Transverse colon (tissue), 4 donors: Measurements from ENCODE around the gene OPRPN. TPM values are rescaled to one million over a fixed set of nuclear protein-coding genes. Genes with fewer than 3 reads are reported as not detected.

Experiments used
- DNase-seq: peaks from one replicate; pipeline ENCODE4 v3.0.0-alpha.2; 2019
- H3K27ac ChIP-seq, 4 donors: fragments of 200-600 bp; sonication (generic); 2 replicates each; pipeline ENCODE4 v1.5.1; 2016 to 2018; ENCODE audit warnings: inconsistent platforms in 4 of 4
- H3K27me3 ChIP-seq: fragments of 200-600 bp; sonication (generic); 2 replicates; pipeline ENCODE4 v1.5.1; 2017; ENCODE audit warnings: inconsistent platforms
- H3K36me3 ChIP-seq, 4 donors: fragments of 200-600 bp; sonication (generic); 2 replicates each; pipeline ENCODE4 v1.5.1; 2017 to 2019; ENCODE audit warnings: inconsistent platforms in 4 of 4
- H3K4me1 ChIP-seq, 4 donors: fragments of 200-600 bp; sonication (generic); 2 replicates each; pipeline ENCODE4 v1.5.1; 2017 to 2020; ENCODE audit warnings: inconsistent platforms in 4 of 4
- H3K4me3 ChIP-seq, 4 donors: fragments of 200-600 bp; sonication (generic); 1 replicate in 1 of 4; 2 replicates in 3 of 4; pipeline versions ENCODE4 v1.5.1 to v1.6.1; 2017 to 2019; ENCODE audit warnings: inconsistent platforms in 4 of 4
- H3K9me3 ChIP-seq, 2 donors: fragments of 200-600 bp; sonication (generic); 2 replicates each; pipeline ENCODE4 v1.5.1; 2017 to 2019; ENCODE audit warnings: inconsistent platforms in 2 of 2
- CTCF ChIP-seq, 5 experiments: fragments of 200-600 bp in 3 of 5; fragments of 450-650 bp in 2 of 5; sonication (generic) in 3 of 5; IDR thresholded peaks; 1 replicate in 2 of 5; 2 replicates in 3 of 5; pipeline ENCODE4 v1.5.1; 2016 to 2017; ENCODE audit warnings: antibody characterized with exemption in 5 of 5, inconsistent platforms in 3 of 5, mild to moderate bottlenecking in 2 of 5, moderate library complexity in 1 of 5
- EP300 ChIP-seq: sonication (generic); formaldehyde crosslinking; IDR thresholded peaks from one replicate; pipeline ENCODE4 v1.6.1; 2017; ENCODE audit warnings: antibody characterized with exemption, low read depth
- POLR2A ChIP-seq: fragments of 450-650 bp; IDR thresholded peaks from one replicate; pipeline ENCODE4 v1.6.1; 2016; ENCODE audit warnings: antibody characterized with exemption, mild to moderate bottlenecking, moderate library complexity
- POLR2AphosphoS5 ChIP-seq, 3 donors: sonication (generic); formaldehyde crosslinking; IDR thresholded peaks; one replicate each; pipeline ENCODE4 v1.6.1; 2016; ENCODE audit warnings: antibody characterized with exemption in 3 of 3
- WGBS, 2 donors: methylation state at CpG; one replicate each; pipeline ENCODE4 v1.1.5; 2018; ENCODE audit warnings: low coverage in 1 of 2; 5-methylcytosine and 5-hydroxymethylcytosine counted together
- in situ Hi-C, 4 donors: fragments of 200-750 bp; cut with MboI; loops; one replicate each; pipeline versions ENCODE4 v1.15.0 to v1.15.1; 2017; ENCODE audit warnings: low sequenced_read_pairs in 3 of 4, low pct_ligation_motif_present in 1 of 4, low pct_unique_long_range_greater_than_20kb in 1 of 4
- intact Hi-C: fragments of 100-400 bp; cut with DNase I; formaldehyde crosslinking; loops from one replicate; pipeline ENCODE4 v1.15.1; 2023; ENCODE audit warnings: low total_unique reads
- total RNA-seq, 4 donors: library from RNA; depleted of rRNA; stranded (reverse); fragments of >200 nt; gene quantifications; one replicate each; pipeline ENCODE4 v1.1.0, GENCODE V29; 2016

Gene OPRPN
- total RNA-seq, 4 donors from 2014 or later: not detected

- H3K27ac ChIP-seq: no peak overlapping the region
- no peaks in the 10 kb centered on the region for H3K9me3 ChIP-seq
- H3K27me3 ChIP-seq: no peaks in the 10 kb centered on the region
- no peak overlapping the region for H3K4me3 ChIP-seq
- no peaks in the 10 kb centered on the region for H3K36me3 ChIP-seq
- WGBS, 2 donors: 56% methylated on average over 7 of the region's 7 CpGs; no CpG with 5 or more reads in 1 of the 2 donors
- intact Hi-C loops: no loop called here
- H3K4me1 ChIP-seq: no peaks in the 10 kb centered on the region
- no peak for TF ChIP-seq POLR2A
- DNase-seq: no peak
- in situ Hi-C loops: no loop called here
These were observed 39.5 kb downstream of the OPRPN start for GRCh38 chr4:70437197-70437596.

- Histone ChIP-seq H3K27ac (no peak overlapping the region), H3K4me1 (no peaks in the 10 kb centered on the region), H3K4me3 (no peak overlapping the region), H3K36me3 (no peaks in the 10 kb centered on the region), H3K9me3 (no peaks in the 10 kb centered on the region), H3K27me3 (no peaks in the 10 kb centered on the region)
- intact Hi-C loops (no loop called here), in situ Hi-C loops (no loop called here)
- no peak for TF ChIP-seq POLR2A
- TF ChIP-seq POLR2AphosphoS5 (IDR thresholded peaks at IDR 0.05): no peak
- TF ChIP-seq CTCF (IDR thresholded peaks at IDR 0.05): no peak
- TF ChIP-seq EP300: no peak
- DNase-seq: no peak
These were observed 44.7 kb downstream of the OPRPN start for GRCh38 chr4:70442474-70442873.

- 82% methylated on average over 5 of the region's 5 CpGs; no CpG with 5 or more reads in 1 of the 2 donors for WGBS, 2 donors
- in situ Hi-C loops: no loop called here
- Histone ChIP-seq H3K27me3 (no peaks in the 10 kb centered on the region), H3K4me3 (no peak overlapping the region), H3K9me3 (no peaks in the 10 kb centered on the region), H3K27ac (no peak overlapping the region), H3K4me1 (no peaks in the 10 kb centered on the region), H3K36me3 (no peaks in the 10 kb centered on the region)
- no peak for DNase-seq
- TF ChIP-seq POLR2A (no peak), EP300 (no peak), POLR2AphosphoS5 (IDR thresholded peaks at IDR 0.05) (no peak), CTCF (IDR thresholded peaks at IDR 0.05) (no peak)
- intact Hi-C loops: no loop called here
These were observed 45.6 kb downstream of the OPRPN start for GRCh38 chr4:70443329-70443728.

- DNase-seq: no peak
- H3K36me3 ChIP-seq: no peaks in the 10 kb centered on the region
- TF ChIP-seq POLR2A: no peak
- TF ChIP-seq POLR2AphosphoS5 (IDR thresholded peaks at IDR 0.05): no peak
- TF ChIP-seq CTCF (IDR thresholded peaks at IDR 0.05): no peak
- TF ChIP-seq EP300: no peak
- H3K27me3 ChIP-seq: no peaks in the 10 kb centered on the region
- intact Hi-C loops: no loop called here
- no peaks in the 10 kb centered on the region for H3K4me1 ChIP-seq
- in situ Hi-C loops: no loop called here
- no peaks in the 10 kb centered on the region for H3K9me3 ChIP-seq
- WGBS, 2 donors: 73 to 79% methylated on average over 3 of the region's 3 CpGs
- no peak overlapping the region for H3K4me3 ChIP-seq
- no peak overlapping the region for H3K27ac ChIP-seq
These were observed 51.5 kb downstream of the OPRPN start for GRCh38 chr4:70449220-70449619.

GRCh38 chr4:70452946-70453345 lies 55.2 kb downstream of the OPRPN start:
- Histone ChIP-seq H3K4me3 (no peak overlapping the region), H3K9me3 (no peaks in the 10 kb centered on the region), H3K27ac (no peak overlapping the region), H3K4me1 (no peaks in the 10 kb centered on the region), H3K27me3 (no peaks in the 10 kb centered on the region), H3K36me3 (no peaks in the 10 kb centered on the region)
- no peak for DNase-seq
- TF ChIP-seq CTCF (IDR thresholded peaks at IDR 0.05) (no peak), EP300 (no peak), POLR2A (no peak), POLR2AphosphoS5 (IDR thresholded peaks at IDR 0.05) (no peak)
- 0 to 18% methylated on average over 1 of the region's 1 CpG for WGBS, 2 donors
- in situ Hi-C loops: no loop called here
- intact Hi-C loops: no loop called here

Other genes with a start within 250 kb of the OPRPN start
- not detected for gene PRR27, start 243.7 kb upstream of the OPRPN start, total RNA-seq
- gene ODAM, start 202.2 kb upstream of the OPRPN start, total RNA-seq: 1 to 10 TPM in 1 of 4 donors, under 1 TPM in 1, not detected in 2; 0.79 to 1.1 TPM
- gene FDCSP, start 171.8 kb upstream of the OPRPN start, total RNA-seq: 10 to 100 TPM in 1 of 4 donors, not detected in 3; 15.4 TPM
- not detected for gene CSN3, start 155.3 kb upstream of the OPRPN start, total RNA-seq
- not detected for gene CABS1, start 63.0 kb upstream of the OPRPN start, total RNA-seq
- gene SMR3A, start 37.2 kb upstream of the OPRPN start, total RNA-seq: not detected
- not detected for gene SMR3B, start 14.8 kb upstream of the OPRPN start, total RNA-seq
- not detected for gene MUC7, start 74.3 kb downstream of the OPRPN start, total RNA-seq
- not detected for gene AMTN, start 120.6 kb downstream of the OPRPN start, total RNA-seq
- not detected for gene AMBN, start 194.3 kb downstream of the OPRPN start, total RNA-seq
- gene ENAM, start 230.8 kb downstream of the OPRPN start, total RNA-seq: not detected